Measurements from ENCODE around the gene GRK1.

Gene GRK1

GRCh38 chr13:113669231-113669754 is 2.3 kb downstream of the GRK1 start:
- no peak for DNase-seq (ENCODE audit: extremely low spot score)
- CTCF ChIA-PET = interaction anchor here (1.4 kb wide), 1 partner anchor 55 kb away, joined by 4 read pairs; no protein-coding TSS in a partner anchor
- TF ChIP-seq CTCF (IDR thresholded peaks at IDR 0.05; ENCODE audit: control extremely low read depth, extremely low read depth, low read depth, missing control alignments) = no peak
- POLR2A ChIA-PET = no interaction called here

DNA sequence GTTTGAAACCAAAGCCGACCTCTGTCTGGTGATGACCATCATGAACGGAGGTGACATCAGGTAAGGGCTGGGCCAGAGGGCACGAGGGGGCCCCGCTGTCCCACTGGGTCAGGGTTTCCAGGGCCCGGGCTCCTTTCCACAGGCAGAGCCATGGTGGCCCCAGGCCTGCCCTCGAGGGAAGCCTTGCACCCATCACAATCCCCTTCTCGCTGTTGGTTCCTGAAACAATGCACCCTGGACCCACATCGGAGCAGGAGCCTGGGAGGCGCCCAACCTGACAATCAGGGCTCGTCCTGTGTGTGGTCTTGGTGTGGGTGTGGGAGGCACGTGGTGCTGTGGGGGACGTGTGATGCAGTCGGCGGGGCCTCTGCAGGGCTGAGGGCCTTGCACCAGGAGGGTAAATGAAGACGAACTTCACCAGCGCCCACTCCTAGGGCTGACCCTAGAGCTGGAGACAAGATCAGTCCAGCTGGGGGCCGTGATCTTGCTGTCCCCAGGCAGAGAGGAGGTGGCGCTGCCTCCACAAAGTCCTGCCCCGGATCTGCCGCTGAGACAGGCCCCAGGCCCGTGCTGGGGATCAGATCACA is 2.8 kb downstream of the GRK1 start:
- no peak for DNase-seq (ENCODE audit: extremely low spot score)
- ChIA-PET POLR2A (no interaction called here), CTCF (no interaction called here)
- TF ChIP-seq CTCF (IDR thresholded peaks at IDR 0.05; ENCODE audit: control extremely low read depth, extremely low read depth, low read depth, missing control alignments) = no peak

DNA sequence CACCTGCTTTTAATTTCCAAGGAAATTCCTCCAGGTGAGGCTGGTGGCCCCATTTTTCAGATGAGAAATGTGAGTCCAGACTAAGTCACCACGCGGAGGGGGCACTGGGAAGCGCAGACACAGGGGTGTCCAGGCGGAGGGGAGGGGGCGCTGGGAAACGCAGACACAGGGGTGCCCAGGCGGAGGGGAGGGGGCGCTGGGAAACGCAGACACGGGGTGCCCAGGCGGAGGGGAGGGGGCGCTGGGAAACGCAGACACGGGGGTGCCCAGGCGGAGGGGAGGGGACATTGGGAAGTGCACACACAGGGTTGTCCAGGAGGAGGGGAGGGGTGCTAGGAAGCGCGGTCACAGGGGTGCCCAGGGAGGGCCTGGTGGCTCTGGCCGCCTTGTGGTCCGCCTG is 3.5 kb downstream of the GRK1 start:
- CTCF ChIA-PET = no interaction called here
- no peak for TF ChIP-seq CTCF (IDR thresholded peaks at IDR 0.05; ENCODE audit: control extremely low read depth, extremely low read depth, low read depth, missing control alignments)
- POLR2A ChIA-PET = no interaction called here
- DNase-seq (ENCODE audit: extremely low spot score) = no peak

DNA sequence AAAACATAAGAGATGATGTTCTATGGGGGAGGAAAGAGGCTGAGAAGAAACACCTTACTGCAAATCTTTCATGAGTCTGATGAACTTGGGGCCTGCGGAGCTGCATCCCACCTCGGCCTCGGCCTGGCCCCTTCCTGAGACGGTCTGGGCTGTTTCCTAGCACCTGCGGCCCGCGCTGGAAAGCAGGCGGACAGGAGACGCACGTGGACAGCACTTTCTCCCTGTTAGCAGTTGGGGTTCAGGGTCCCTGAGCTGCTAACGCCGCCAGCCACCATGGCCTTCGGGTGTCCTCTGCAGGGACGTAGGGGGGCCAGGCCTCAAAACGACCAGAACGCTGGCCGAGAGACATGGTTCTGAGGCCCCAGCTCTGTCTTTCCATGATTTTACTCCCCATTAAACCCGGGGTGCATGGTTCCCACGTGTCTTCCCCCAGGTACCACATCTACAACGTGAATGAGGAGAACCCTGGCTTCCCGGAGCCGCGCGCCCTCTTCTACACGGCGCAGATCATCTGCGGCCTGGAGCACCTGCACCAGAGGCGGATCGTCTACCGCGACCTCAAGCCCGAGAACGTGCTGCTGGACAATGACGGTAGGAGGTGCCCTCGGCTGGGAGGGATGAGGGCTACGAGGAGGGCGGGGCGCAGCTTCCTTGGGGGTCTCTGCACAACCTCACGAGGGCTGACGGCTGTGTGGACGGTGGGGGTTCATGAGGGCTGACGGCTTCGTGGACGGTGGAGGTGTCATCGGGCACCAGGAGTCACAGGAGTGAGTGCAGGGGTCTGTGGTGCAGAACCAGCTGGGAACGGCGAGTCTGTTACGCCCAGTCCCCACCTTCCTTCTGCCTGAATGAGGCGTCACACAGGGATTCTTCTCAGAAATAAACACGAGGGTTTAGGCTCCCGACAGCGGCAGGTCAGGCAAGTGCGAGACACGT is 4.3 kb downstream of the GRK1 start:
- ChIA-PET POLR2A (no interaction called here), CTCF (no interaction called here)
- no peak for TF ChIP-seq CTCF (IDR thresholded peaks at IDR 0.05; ENCODE audit: control extremely low read depth, extremely low read depth, low read depth, missing control alignments)
- DNase-seq (ENCODE audit: extremely low spot score) = no peak

GRCh38 chr13:113672002-113672651 is 5.1 kb downstream of the GRK1 start:
- CTCF ChIA-PET = no interaction called here
- POLR2A ChIA-PET = no interaction called here
- no peak for TF ChIP-seq CTCF (IDR thresholded peaks at IDR 0.05; ENCODE audit: control extremely low read depth, extremely low read depth, low read depth, missing control alignments)
- DNase-seq (ENCODE audit: extremely low spot score) = no peak

DNA sequence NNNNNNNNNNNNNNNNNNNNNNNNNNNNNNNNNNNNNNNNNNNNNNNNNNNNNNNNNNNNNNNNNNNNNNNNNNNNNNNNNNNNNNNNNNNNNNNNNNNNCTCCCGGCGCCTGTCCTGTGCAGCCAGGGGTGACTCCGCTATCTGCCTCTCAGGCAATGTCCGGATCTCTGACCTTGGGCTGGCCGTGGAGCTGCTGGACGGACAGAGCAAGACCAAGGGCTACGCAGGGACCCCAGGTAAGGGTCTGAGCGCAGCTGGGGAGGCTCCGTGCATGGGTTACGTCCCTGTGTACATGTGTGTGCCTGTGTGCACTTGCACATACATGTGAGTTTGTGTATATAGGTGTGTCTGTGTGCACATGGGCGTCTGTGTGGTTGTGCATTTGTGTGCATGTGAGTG is 55.9 kb downstream of the GRK1 start:
- CTCF ChIA-PET = no interaction called here

More for the DNA sequence above, 55.9 kb downstream of the GRK1 start:
- DNase-seq (ENCODE audit: extremely low spot score) = no peak
- TF ChIP-seq CTCF (IDR thresholded peaks at IDR 0.05; ENCODE audit: control extremely low read depth, extremely low read depth, low read depth, missing control alignments) = no peak
- POLR2A ChIA-PET = no interaction called here
